GM23248 (cell line): Measurements from ENCODE around the gene MARCHF3.
"Not testable (repeated sequence)": the region's sequence is repeated elsewhere in the genome, so short reads cannot be mapped to it uniquely, and the experiment has no call there.

Experiments used
- EZH2 ChIP-seq: fragments of 200-600 bp; sonication (generic); IDR thresholded peaks from 2 replicates; pipeline ENCODE4 v1.6.1; 2018; ENCODE audit warnings: antibody characterized with exemption, mild to moderate bottlenecking; ENCODE audit not compliant: insufficient read depth, poor library complexity, severe bottlenecking
- EZH2phosphoT487 ChIP-seq: fragments of 200-600 bp; sonication (generic); IDR thresholded peaks from 2 replicates; pipeline ENCODE4 v1.6.1; 2018; ENCODE audit warnings: antibody characterized with exemption, moderate library complexity, mild to moderate bottlenecking, low read depth; ENCODE audit not compliant: insufficient read depth

GRCh38 chr5:126843375-126843774 is 187.0 kb downstream of the MARCHF3 start:
- TF ChIP-seq EZH2, EZH2phosphoT487: not testable (repeated sequence)
